Activated naive CD4-positive, alpha-beta T cell treated with anti-CD3 and anti-CD28 coated beads, Interleukin-2, amount 10 ng/mL, durations not matched to agents 7 days and 5 days (primary cell): ENCODE data around the gene LTO1.
A peak's percentile ranks its signal among the peaks of the same experiment; 100 is the strongest.
"Not testable (repeated sequence)": the region's sequence is repeated elsewhere in the genome, so short reads cannot be mapped to it uniquely, and the experiment has no call there.

Source experiments
- CTCF ChIA-PET: fragments of 350-600 bp; sonication (Branson Sonifier 250); formaldehyde crosslinking; loops from one replicate; lab custom pipeline; 2021; ENCODE audit warnings: antibody characterized with exemption; lab: Charles Lee
- DNase-seq: peaks from one replicate; pipeline ENCODE4 v3.0.0-alpha.2; 2020
- H3K27ac Mint-ChIP-seq: one replicate; pipeline ENCODE4 v1.8.0; 2021; ENCODE audit warnings: mild to moderate bottlenecking, moderate library complexity, mixed read lengths
- H3K27me3 Mint-ChIP-seq: one replicate; pipeline ENCODE4 v1.8.0; 2021; ENCODE audit warnings: mild to moderate bottlenecking, mixed read lengths
- H3K36me3 Mint-ChIP-seq: one replicate; pipeline ENCODE4 v1.8.0; 2021; ENCODE audit warnings: mixed read lengths
- H3K4me1 Mint-ChIP-seq: one replicate; pipeline ENCODE4 v1.8.0; 2021; ENCODE audit warnings: mixed read lengths
- H3K4me3 Mint-ChIP-seq: one replicate; pipeline ENCODE4 v1.8.0; 2021; ENCODE audit warnings: mild to moderate bottlenecking, moderate library complexity, mixed read lengths
- H3K9me3 Mint-ChIP-seq: one replicate; pipeline ENCODE4 v1.8.0; 2021; ENCODE audit warnings: mixed read lengths

The LTO1 gene

DNA sequence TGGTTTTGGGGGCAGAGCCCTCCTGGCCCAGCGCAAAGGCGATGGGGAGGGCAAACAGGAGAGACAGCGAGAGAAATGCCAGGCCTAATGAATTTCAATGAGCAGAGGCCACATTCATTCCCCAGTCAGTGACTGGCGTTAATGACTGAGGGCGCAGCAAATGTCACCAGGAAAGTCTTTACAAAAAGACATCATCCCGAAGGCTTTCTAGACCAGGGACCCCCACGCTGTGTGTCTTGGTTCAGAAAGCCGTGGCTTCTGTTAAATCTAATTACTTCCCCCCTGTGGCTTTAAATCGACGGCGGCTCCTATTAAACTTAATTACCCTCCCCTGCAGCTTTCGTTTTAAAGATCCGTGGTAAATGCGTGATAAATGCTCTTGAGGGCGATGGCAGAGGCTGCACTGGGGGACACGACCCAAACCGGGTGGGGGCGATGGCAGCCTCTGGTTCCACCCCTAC lies 30.2 kb upstream of the LTO1 start:
- H3K4me3 Mint-ChIP-seq: no peak overlapping the region
- H3K36me3 Mint-ChIP-seq: no peaks in the 10 kb centered on the region
- H3K4me1 Mint-ChIP-seq: peaks cover 12% of the 10 kb centered on the region
- CTCF ChIA-PET: no interaction called here
- H3K27ac Mint-ChIP-seq: no peak overlapping the region
- no peak for DNase-seq
- H3K9me3 Mint-ChIP-seq: no peaks in the 10 kb centered on the region
- peaks cover 89% of the 10 kb centered on the region for H3K27me3 Mint-ChIP-seq

- no peaks in the 10 kb centered on the region for H3K36me3 Mint-ChIP-seq
- H3K9me3 Mint-ChIP-seq: no peaks in the 10 kb centered on the region
- no peak for DNase-seq
- H3K27me3 Mint-ChIP-seq: peaks cover 88% of the 10 kb centered on the region
- H3K4me3 Mint-ChIP-seq: no peak overlapping the region
- peaks cover 12% of the 10 kb centered on the region for H3K4me1 Mint-ChIP-seq
- H3K27ac Mint-ChIP-seq: peak overlapping the region; percentile 26
- CTCF ChIA-PET: no interaction called here
Observed at GRCh38 chr11:69704508-69705253, 29.5 kb upstream of the LTO1 start.

GRCh38 chr11:69703768-69704507 lies 28.8 kb upstream of the LTO1 start, which contains the start of gene FGF19:
TSS of gene FGF19 (minus strand) at chr11:69704022. CDS start at chr11:69703876, 146 bp downstream.
- H3K9me3 Mint-ChIP-seq: no peaks in the 10 kb centered on the region
- H3K36me3 Mint-ChIP-seq: no peaks in the 10 kb centered on the region
- peaks cover 89% of the 10 kb centered on the region for H3K27me3 Mint-ChIP-seq
- H3K27ac Mint-ChIP-seq: peak within 1 kb of the TSS; percentile 62
- no peak within 1 kb of the TSS for H3K4me3 Mint-ChIP-seq
- H3K4me1 Mint-ChIP-seq: peaks cover 12% of the 10 kb centered on the region
- DNase-seq: no peak
- CTCF ChIA-PET: no interaction called here

- peaks cover 12% of the 10 kb centered on the region for H3K4me1 Mint-ChIP-seq
- H3K4me3 Mint-ChIP-seq: no peak overlapping the region
- H3K9me3 Mint-ChIP-seq: no peaks in the 10 kb centered on the region
- no peak for DNase-seq
- no peaks in the 10 kb centered on the region for H3K36me3 Mint-ChIP-seq
- CTCF ChIA-PET: no interaction called here
- H3K27me3 Mint-ChIP-seq: peaks cover 91% of the 10 kb centered on the region
- H3K27ac Mint-ChIP-seq: peak overlapping the region; percentile 62
Observed at GRCh38 chr11:69703453-69703767, 28.3 kb upstream of the LTO1 start.

DNA sequence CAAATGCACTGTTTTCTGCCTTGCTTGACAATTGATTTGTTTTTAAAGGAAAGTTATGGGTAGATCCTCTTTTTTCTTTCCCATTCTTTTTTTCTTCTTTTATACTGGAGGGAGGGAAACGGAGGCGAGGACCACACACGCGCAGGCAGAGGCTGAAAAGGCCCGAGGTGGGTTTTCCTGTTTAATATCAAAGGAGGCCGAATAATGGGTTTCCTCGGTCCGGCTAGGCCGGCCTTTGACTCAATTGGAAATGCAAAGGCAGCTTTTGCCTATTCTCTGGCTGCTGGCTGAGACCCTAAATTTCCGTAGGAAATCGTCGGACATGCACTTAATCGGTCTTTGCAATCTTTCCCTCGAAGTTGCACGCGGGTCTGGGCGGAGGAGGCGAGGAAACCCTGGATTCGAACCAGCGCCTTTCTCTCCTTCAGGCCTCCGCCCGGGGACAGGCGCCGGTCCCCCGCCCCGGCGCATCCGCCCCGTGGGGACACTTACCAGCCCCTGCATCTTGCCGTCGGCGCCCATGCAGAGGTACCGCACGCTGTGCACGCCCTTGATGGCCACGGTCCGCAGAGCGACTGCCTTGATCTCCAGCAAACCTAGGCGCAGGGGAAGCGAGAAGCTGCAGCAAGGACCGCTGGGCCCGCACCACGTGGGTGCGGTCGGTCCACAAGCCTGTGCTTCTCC lies 27.8 kb upstream of the LTO1 start:
- peaks cover 94% of the 10 kb centered on the region for H3K27me3 Mint-ChIP-seq
- no peaks in the 10 kb centered on the region for H3K36me3 Mint-ChIP-seq
- H3K27ac Mint-ChIP-seq: peak overlapping the region; percentile 62
- DNase-seq: no peak
- CTCF ChIA-PET: no interaction called here
- H3K9me3 Mint-ChIP-seq: no peaks in the 10 kb centered on the region
- peaks cover 12% of the 10 kb centered on the region for H3K4me1 Mint-ChIP-seq
- no peak overlapping the region for H3K4me3 Mint-ChIP-seq

- no peaks in the 10 kb centered on the region for H3K36me3 Mint-ChIP-seq
- H3K27me3 Mint-ChIP-seq: peaks cover 94% of the 10 kb centered on the region
- H3K27ac Mint-ChIP-seq: no peak overlapping the region
- DNase-seq: no peak
- CTCF ChIA-PET: no interaction called here
- H3K4me3 Mint-ChIP-seq: no peak overlapping the region
- no peaks in the 10 kb centered on the region for H3K9me3 Mint-ChIP-seq
- H3K4me1 Mint-ChIP-seq: peaks cover 12% of the 10 kb centered on the region
Observed at GRCh38 chr11:69702239-69702691, 27.1 kb upstream of the LTO1 start.

GRCh38 chr11:69700278-69701140 lies 25.4 kb upstream of the LTO1 start:
- Mint-ChIP-seq H3K27me3 (peaks cover 92% of the 10 kb centered on the region), H3K36me3 (no peaks in the 10 kb centered on the region), H3K9me3 (no peaks in the 10 kb centered on the region), H3K4me3 (no peak overlapping the region), H3K27ac (no peak overlapping the region), H3K4me1 (peaks cover 11% of the 10 kb centered on the region)
- CTCF ChIA-PET: interaction anchor here (1.1 kb wide), 1 partner anchor 496 kb away, joined by 3 read pairs; no protein-coding TSS in a partner anchor
- DNase-seq: no peak

DNA sequence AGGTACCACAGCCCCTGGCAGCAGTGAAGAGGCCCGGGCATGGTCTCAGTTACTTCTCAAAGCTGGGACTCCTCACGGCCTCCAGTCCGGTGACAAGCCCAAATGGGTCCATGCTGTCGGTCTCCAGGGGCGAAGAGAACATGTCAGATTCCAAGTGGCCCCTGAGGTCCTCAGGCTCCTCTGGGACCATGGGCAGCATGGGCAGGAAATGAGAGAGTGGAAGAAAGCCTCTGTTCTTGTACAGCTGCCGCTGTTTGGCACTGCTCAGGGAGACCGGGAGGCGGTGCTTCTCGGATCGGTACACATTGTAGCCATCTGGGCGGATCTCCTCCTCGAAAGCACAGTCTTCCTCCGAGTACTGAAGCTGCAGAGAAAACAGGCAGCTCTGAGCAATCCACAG lies 24.1 kb upstream of the LTO1 start:
- Mint-ChIP-seq H3K4me1 (peaks cover 5% of the 10 kb centered on the region), H3K9me3 (no peaks in the 10 kb centered on the region), H3K36me3 (no peaks in the 10 kb centered on the region), H3K27me3 (peaks cover 92% of the 10 kb centered on the region), H3K4me3 (no peak overlapping the region), H3K27ac (no peak overlapping the region)
- no peak for DNase-seq
- CTCF ChIA-PET: interaction anchor here (1.1 kb wide), 1 partner anchor 498 kb away, joined by 3 read pairs; no protein-coding TSS in a partner anchor

GRCh38 chr11:69698362-69698761 lies 23.2 kb upstream of the LTO1 start:
- no peak for DNase-seq
- Mint-ChIP-seq H3K4me1 (peaks cover 4% of the 10 kb centered on the region), H3K36me3 (no peaks in the 10 kb centered on the region), H3K9me3 (no peaks in the 10 kb centered on the region), H3K27ac (no peak overlapping the region), H3K27me3 (peaks cover 88% of the 10 kb centered on the region), H3K4me3 (no peak overlapping the region)
- CTCF ChIA-PET: no interaction called here

- Mint-ChIP-seq H3K4me3 (no peak overlapping the region), H3K36me3 (no peaks in the 10 kb centered on the region), H3K27me3 (peaks cover 87% of the 10 kb centered on the region), H3K4me1 (peaks cover 2% of the 10 kb centered on the region), H3K9me3 (no peaks in the 10 kb centered on the region), H3K27ac (no peak overlapping the region)
- CTCF ChIA-PET: no interaction called here
- DNase-seq: no peak
Observed at GRCh38 chr11:69697861-69698260, 22.7 kb upstream of the LTO1 start.

DNA sequence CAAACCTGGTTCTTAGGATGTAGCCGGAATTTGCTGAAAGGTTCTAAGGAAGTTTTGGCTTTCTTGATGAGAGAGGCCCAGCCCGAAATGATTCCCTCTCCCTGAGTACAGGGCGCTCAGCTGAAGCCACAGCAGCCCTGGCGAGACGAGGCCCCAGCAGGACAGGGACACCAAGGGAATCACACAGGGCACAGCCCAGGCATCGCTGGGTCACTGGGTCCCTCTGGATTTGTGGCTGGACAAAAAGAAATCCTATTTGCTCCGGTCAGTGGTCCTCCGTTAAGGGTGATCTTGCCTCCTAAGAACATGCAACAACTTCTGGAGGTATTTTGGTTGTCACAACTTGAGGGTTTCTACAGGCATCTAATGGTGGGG lies 22.3 kb upstream of the LTO1 start:
- no peak overlapping the region for H3K4me3 Mint-ChIP-seq
- no peak overlapping the region for H3K27ac Mint-ChIP-seq
- no peak for DNase-seq
- CTCF ChIA-PET: no interaction called here
- H3K27me3 Mint-ChIP-seq: peaks cover 83% of the 10 kb centered on the region
- no peaks in the 10 kb centered on the region for H3K9me3 Mint-ChIP-seq
- H3K36me3 Mint-ChIP-seq: no peaks in the 10 kb centered on the region
- H3K4me1 Mint-ChIP-seq: no peaks in the 10 kb centered on the region

DNA sequence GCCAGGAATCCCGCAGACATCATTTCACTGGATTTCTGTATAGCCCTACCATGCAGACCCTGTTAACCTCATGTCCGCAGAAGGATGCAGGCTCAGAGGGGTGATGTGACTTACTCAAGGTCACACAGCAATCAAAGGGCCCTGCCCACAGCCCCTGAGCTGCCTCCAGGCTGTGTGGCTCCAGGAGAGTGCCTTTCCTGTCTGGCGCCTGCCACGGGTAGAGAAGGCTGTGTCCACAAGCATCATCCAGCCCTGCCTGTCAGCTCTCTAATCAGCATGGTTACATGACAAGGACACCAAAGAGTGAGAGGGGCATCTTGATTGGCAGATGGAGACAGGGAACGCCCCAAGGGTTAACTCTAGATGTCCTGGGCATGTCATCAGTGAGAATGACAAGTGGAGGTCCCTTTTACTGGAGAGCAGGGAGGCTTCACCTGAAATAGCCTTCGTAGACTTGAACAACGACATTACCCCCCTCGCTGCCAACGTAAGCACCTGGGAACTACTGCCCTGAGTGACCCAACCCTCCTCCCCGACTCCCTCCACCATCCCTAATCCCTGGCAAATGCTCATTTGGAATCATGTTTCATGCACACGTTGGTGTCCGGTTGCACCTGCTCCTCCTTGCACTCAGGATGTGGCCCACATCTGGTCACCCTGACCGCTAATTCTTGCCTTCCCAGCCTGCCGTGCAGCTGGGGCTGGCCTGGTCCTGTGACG lies 21.8 kb upstream of the LTO1 start:
- no peak for DNase-seq
- peaks cover 82% of the 10 kb centered on the region for H3K27me3 Mint-ChIP-seq
- no peak overlapping the region for H3K27ac Mint-ChIP-seq
- no peaks in the 10 kb centered on the region for H3K36me3 Mint-ChIP-seq
- H3K4me1 Mint-ChIP-seq: no peaks in the 10 kb centered on the region
- CTCF ChIA-PET: interaction anchor here (1.2 kb wide), 1 partner anchor 219 kb away, joined by 4 read pairs; no protein-coding TSS in a partner anchor
- no peaks in the 10 kb centered on the region for H3K9me3 Mint-ChIP-seq
- no peak overlapping the region for H3K4me3 Mint-ChIP-seq

DNA sequence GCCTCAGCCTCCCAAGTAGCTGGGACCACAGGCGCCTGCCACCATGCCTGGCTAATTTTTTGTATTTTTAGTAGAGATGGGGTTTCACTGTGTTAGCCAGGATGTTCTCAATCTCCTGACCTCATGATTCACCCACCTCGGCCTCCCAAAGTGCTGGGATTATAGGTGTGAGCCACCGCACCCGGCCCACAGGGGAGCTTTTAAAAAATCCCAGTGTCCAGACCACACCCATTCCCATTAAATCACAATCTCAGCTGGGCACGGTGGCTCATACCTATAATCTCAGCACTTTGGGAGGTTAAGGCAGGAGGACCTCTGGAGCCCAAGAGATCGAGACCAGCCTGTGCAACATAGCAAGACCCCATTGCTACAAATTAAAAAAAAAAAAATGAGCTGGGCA lies 20.8 kb upstream of the LTO1 start:
- H3K9me3 Mint-ChIP-seq, H3K27ac Mint-ChIP-seq, DNase-seq, H3K4me1 Mint-ChIP-seq, H3K36me3 Mint-ChIP-seq, H3K4me3 Mint-ChIP-seq: not testable (repeated sequence)
- CTCF ChIA-PET: interaction anchor here (1.2 kb wide), 1 partner anchor 220 kb away, joined by 4 read pairs; no protein-coding TSS in a partner anchor
- peaks cover 73% of the 10 kb centered on the region for H3K27me3 Mint-ChIP-seq
